Left hindlimb (tissue), 1 donor: ENCODE measurements around the gene KDM4F.

Experiments used
- DNase-seq: peaks from one replicate; pipeline ENCODE4 v3.0.0-alpha.2; 2018

KDM4F gene

GRCh38 chr11:95092549-95093324 is 43.5 kb downstream of the KDM4F start:
- no peak for DNase-seq

GRCh38 chr11:95093548-95093947 is 44.3 kb downstream of the KDM4F start:
- DNase-seq: no peak

DNA sequence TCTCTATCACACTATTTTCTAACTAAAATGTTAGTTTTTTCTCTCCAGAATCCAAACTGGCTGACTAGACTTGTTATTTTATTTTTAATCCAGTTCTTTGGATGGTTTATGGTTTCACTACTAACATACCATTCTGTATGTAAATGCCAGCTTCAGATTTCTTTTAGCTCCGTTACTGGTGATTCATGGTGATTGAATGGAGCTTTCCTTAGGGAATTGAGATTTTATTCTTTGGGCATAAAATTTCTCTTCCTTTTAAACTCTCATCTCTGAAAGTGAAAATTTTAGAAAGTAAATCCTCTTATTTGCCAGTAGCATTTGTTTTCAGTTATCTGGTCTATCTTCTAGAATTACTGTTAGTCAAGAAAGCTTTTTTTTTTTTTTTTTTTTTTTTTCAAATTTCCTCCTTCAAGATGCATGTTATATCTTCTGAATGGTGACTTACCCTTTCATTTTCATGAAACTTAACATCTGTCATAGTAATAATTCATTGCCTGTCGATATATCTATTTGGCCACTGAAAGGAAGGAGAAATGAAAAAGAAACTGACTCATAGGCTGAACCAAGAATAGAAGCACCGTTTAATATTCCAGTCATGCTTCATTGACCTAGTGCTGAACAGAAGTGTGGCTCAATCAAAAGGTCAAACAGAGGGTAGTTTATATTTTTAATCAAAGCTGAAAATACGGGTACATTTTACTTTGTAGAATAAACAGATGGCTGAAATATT is 46.8 kb downstream of the KDM4F start:
- no peak for DNase-seq

- no peak for DNase-seq
Observed at GRCh38 chr11:95097209-95097608, 48.0 kb downstream of the KDM4F start.

DNA sequence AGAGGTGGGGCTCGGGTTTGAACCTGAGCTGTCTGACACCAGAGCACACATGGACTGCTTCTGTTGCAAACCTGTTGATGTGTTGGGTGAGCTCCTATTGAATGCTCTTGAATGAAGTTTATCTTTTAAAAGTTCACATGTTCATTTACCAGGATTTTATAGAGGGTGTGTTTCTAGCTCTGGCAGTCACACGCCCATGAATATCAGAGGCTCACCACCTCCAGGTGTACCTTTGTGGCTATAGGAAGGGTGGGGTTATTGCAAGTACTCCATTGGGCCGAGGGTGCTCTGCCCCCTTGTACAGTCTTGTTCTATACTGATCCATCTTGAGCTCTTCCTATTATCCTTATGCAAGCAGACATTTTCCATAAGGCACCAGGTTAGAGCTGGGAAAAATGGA is 49.6 kb downstream of the KDM4F start:
- DNase-seq: no peak

- DNase-seq: no peak
Observed at GRCh38 chr11:95100191-95100648, 51.0 kb downstream of the KDM4F start.
